Neural progenitor cell (in vitro differentiated cells): ENCODE measurements around the gene KRTAP20-3. TPM values are rescaled to one million over a fixed set of nuclear protein-coding genes. Genes with fewer than 3 reads are reported as not detected.

Source experiments
- DNase-seq: peaks from one replicate; pipeline ENCODE4 v3.0.0-alpha.2; 2016; ENCODE audit warnings: low spot score
- H2AFZ ChIP-seq: fragments of 200-600 bp; sonication (generic); replicated peaks from 2 replicates; pipeline ENCODE4 v1.6.1; 2016; ENCODE audit warnings: antibody characterized with exemption
- H3F3A ChIP-seq: fragments of 200-600 bp; sonication (generic); 2 replicates; pipeline ENCODE4 v1.6.1; 2016; ENCODE audit warnings: antibody characterized with exemption, low read depth
- H3K27ac ChIP-seq: fragments of 200-600 bp; sonication (generic); 2 replicates; pipeline ENCODE4 v1.5.1; 2016; ENCODE audit warnings: mild to moderate bottlenecking
- H3K27me3 ChIP-seq: fragments of 200-600 bp; sonication (generic); 2 replicates; pipeline ENCODE4 v1.6.1; 2016; ENCODE audit warnings: mild to moderate bottlenecking, moderate library complexity
- H3K36me3 ChIP-seq: fragments of 200-600 bp; sonication (generic); 2 replicates; pipeline ENCODE4 v1.5.1; 2016
- H3K4me1 ChIP-seq: fragments of 200-600 bp; sonication (generic); 2 replicates; pipeline ENCODE4 v1.6.1; 2016; ENCODE audit warnings: mixed run types
- H3K4me2 ChIP-seq: fragments of 200-600 bp; sonication (generic); 2 replicates; pipeline ENCODE4 v1.6.1; 2016
- H3K4me3 ChIP-seq: fragments of 200-600 bp; sonication (generic); 2 replicates; pipeline ENCODE4 v1.5.1; 2016
- H3K79me2 ChIP-seq: fragments of 200-600 bp; sonication (generic); 2 replicates; pipeline ENCODE4 v1.6.1; 2016; ENCODE audit warnings: low read depth
- H3K9ac ChIP-seq: fragments of 200-600 bp; sonication (generic); 2 replicates; pipeline ENCODE4 v1.6.1; 2016
- H3K9me3 ChIP-seq: fragments of 200-600 bp; sonication (generic); 2 replicates; pipeline ENCODE4 v1.5.1; 2016; ENCODE audit warnings: low read depth
- H4K20me1 ChIP-seq: fragments of 200-600 bp; sonication (generic); 2 replicates; pipeline ENCODE4 v1.6.1; 2016; ENCODE audit warnings: low read depth
- H3K27ac Mint-ChIP-seq: 3 replicates; pipeline ENCODE4 v1.8.0; 2021; ENCODE audit warnings: mixed read lengths
- H3K27me3 Mint-ChIP-seq: 2 replicates; pipeline ENCODE4 v1.8.0; 2022; ENCODE audit warnings: low read depth, mild to moderate bottlenecking, inconsistent platforms, moderate library complexity, mixed read lengths; ENCODE audit not compliant: insufficient read depth
- H3K36me3 Mint-ChIP-seq: 3 replicates; pipeline ENCODE4 v1.8.0; 2021; ENCODE audit warnings: mixed read lengths
- H3K4me1 Mint-ChIP-seq: 3 replicates; pipeline ENCODE4 v1.8.0; 2021; ENCODE audit warnings: mixed read lengths
- H3K4me3 Mint-ChIP-seq: 3 replicates; pipeline ENCODE4 v1.8.0; 2021; ENCODE audit warnings: mild to moderate bottlenecking, moderate library complexity, mixed read lengths
- H3K9me3 Mint-ChIP-seq: 3 replicates; pipeline ENCODE4 v1.8.0; 2020; ENCODE audit warnings: mixed read lengths
- CTCF ChIP-seq: fragments of 200-600 bp; sonication (generic); IDR thresholded peaks from 2 replicates; pipeline ENCODE4 v1.5.1; 2017; ENCODE audit warnings: antibody characterized with exemption, mild to moderate bottlenecking
- EZH2 ChIP-seq: fragments of 200-600 bp; sonication (generic); IDR thresholded peaks from 2 replicates; pipeline ENCODE4 v1.6.1; 2017; ENCODE audit warnings: antibody characterized with exemption, mild to moderate bottlenecking, moderate library complexity
- EZH2phosphoT487 ChIP-seq: fragments of 200-600 bp; sonication (generic); IDR thresholded peaks from 2 replicates; pipeline ENCODE4 v1.6.1; 2017; ENCODE audit warnings: antibody characterized with exemption
- total RNA-seq: library from RNA; depleted of rRNA; stranded (reverse); fragments of >200 nt; gene quantifications from 2 replicates; pipeline ENCODE4 v1.2.3, GENCODE V29; 2015; ENCODE audit warnings: low replicate concordance

Gene KRTAP20-3
- total RNA-seq, 1 donor from 2014 or later: not detected

GRCh38 chr21:30668776-30669175 is 26.1 kb downstream of the KRTAP20-3 start:
- Histone ChIP-seq H3K4me2 (no peak overlapping the region), H4K20me1 (no peaks in the 10 kb centered on the region), H3K27me3 (no peaks in the 10 kb centered on the region), H3K79me2 (no peaks in the 10 kb centered on the region), H2AFZ (no peak overlapping the region), H3K9ac (no peak overlapping the region), H3K36me3 (no peaks in the 10 kb centered on the region), H3K9me3 (no peaks in the 10 kb centered on the region), H3K27ac (no peak overlapping the region), H3K4me1 (no peaks in the 10 kb centered on the region), H3F3A (no peaks in the 10 kb centered on the region), H3K4me3 (no peak overlapping the region)
- Mint-ChIP-seq H3K36me3 (no peaks in the 10 kb centered on the region), H3K27me3 (no peaks in the 10 kb centered on the region), H3K4me3 (no peak overlapping the region), H3K4me1 (no peaks in the 10 kb centered on the region), H3K27ac (no peak overlapping the region), H3K9me3 (no peaks in the 10 kb centered on the region)
- TF ChIP-seq CTCF: no peak
- TF ChIP-seq EZH2: no peak
- TF ChIP-seq EZH2phosphoT487: no peak
- DNase-seq: no peak

DNA sequence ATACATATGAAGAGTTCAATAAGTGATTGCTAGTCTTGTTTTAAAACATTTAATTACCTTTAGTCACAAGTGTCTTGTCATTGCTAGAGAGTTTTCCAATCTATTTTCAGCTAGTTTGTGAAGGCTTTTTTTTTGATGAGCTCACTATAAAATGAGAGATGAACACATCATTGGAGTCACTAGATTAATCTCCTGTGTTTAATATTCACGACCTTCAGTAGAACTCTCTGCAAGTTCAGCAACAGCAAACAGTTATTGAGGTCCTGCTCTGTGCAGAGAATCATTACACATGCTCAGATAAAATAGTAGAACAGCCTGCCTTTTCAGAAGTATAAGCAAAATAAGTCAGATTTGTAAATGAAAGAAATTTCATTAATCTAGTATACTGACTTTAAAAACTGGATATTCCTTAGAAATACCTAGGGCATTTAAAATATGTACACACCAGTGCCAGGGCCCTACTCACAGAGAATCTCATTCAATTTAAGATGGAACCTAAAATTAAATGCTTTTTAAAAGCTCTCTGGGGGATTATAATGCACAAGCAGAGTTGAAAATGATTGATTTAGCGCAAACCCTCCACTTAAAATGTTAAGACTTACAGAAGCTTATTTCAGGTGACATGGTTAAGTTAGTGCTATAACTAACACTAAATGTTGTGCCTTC is 30.5 kb downstream of the KRTAP20-3 start:
- no peaks in the 10 kb centered on the region for H3K4me1 Mint-ChIP-seq
- Histone ChIP-seq H3K4me2 (no peak overlapping the region), H3K4me1 (no peaks in the 10 kb centered on the region)

DNA sequence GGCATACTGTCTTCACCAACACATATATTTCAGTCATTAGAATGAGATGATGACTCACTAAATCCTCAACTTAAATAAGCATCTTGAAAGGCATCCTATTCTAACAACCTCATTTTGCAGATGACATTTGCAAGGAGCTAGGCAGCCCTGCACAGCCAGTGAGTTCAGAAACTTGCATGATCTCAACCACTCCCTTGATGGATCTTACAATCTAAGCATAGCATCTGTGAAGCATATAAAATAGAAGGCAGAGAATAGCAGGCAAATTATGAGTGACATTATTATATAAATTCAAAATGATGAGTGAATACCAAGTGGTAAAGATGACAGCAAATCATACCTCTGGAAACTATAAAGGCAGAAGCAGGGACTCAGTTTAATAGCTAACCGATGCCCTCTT is 31.6 kb downstream of the KRTAP20-3 start:
- Mint-ChIP-seq H3K27ac (no peak overlapping the region), H3K4me3 (no peak overlapping the region), H3K4me1 (no peaks in the 10 kb centered on the region), H3K27me3 (no peaks in the 10 kb centered on the region), H3K9me3 (no peaks in the 10 kb centered on the region), H3K36me3 (no peaks in the 10 kb centered on the region)
- H3K4me3 ChIP-seq: no peak overlapping the region
- H3K4me2 ChIP-seq: no peak overlapping the region
- H3K9ac ChIP-seq: no peak overlapping the region
- H3K4me1 ChIP-seq: no peaks in the 10 kb centered on the region
- DNase-seq: no peak
- H2AFZ ChIP-seq: no peak overlapping the region
- no peaks in the 10 kb centered on the region for H3F3A ChIP-seq
- no peaks in the 10 kb centered on the region for H3K27me3 ChIP-seq
- H4K20me1 ChIP-seq: no peaks in the 10 kb centered on the region
- H3K27ac ChIP-seq: no peak overlapping the region
- no peaks in the 10 kb centered on the region for H3K79me2 ChIP-seq
- H3K9me3 ChIP-seq: no peaks in the 10 kb centered on the region
- TF ChIP-seq EZH2phosphoT487 (no peak), EZH2 (no peak), CTCF (no peak)
- H3K36me3 ChIP-seq: no peaks in the 10 kb centered on the region

More for the DNA sequence above, 30.5 kb downstream of the KRTAP20-3 start:
- Histone ChIP-seq H2AFZ (no peak overlapping the region), H3K36me3 (no peaks in the 10 kb centered on the region), H3K4me3 (no peak overlapping the region), H3K9me3 (no peaks in the 10 kb centered on the region), H3K9ac (no peak overlapping the region), H3K27ac (no peak overlapping the region), H3K27me3 (no peaks in the 10 kb centered on the region), H4K20me1 (no peaks in the 10 kb centered on the region), H3K79me2 (no peaks in the 10 kb centered on the region), H3F3A (no peaks in the 10 kb centered on the region)
- H3K9me3 Mint-ChIP-seq: no peaks in the 10 kb centered on the region
- H3K27ac Mint-ChIP-seq: no peak overlapping the region
- no peak for DNase-seq
- no peak overlapping the region for H3K4me3 Mint-ChIP-seq
- H3K36me3 Mint-ChIP-seq: no peaks in the 10 kb centered on the region
- TF ChIP-seq CTCF: no peak
- no peak for TF ChIP-seq EZH2phosphoT487
- TF ChIP-seq EZH2: no peak
- H3K27me3 Mint-ChIP-seq: no peaks in the 10 kb centered on the region
